ENCODE results near the gene CCDC97. TPM values are rescaled to one million over a fixed set of nuclear protein-coding genes. Genes with fewer than 3 reads are reported as not detected.

CCDC97 gene
- total RNA-seq, 1 donor from 2014 or later: 35.9 TPM

DNA sequence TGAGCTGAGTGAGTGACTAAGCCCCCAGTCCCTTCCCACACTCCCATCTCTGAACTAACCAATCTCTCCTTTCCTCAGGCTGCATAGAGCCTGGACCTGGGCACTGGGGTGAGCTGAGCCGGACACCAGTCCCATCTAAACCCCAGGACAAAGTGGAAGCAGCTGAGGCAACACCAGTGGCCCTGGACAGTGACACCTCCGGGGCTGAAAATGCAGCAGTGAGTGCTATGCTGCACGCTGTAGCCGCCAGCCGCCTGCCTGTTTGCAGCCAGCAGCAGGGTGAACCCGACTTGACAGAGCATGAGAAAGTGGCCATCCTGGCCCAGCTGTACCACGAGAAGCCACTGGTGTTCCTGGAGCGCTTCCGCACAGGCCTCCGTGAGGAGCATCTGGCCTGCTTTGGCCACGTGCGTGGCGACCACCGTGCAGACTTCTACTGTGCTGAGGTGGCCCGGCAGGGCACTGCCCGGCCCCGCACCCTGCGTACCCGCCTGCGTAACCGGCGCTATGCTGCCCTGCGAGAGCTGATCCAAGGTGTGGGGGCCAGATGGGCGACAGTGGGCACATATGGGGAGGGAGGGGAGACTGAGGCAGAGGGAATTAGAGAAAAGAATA, 6.4 kb downstream of the CCDC97 start:
- H3K27ac Mint-ChIP-seq (ENCODE audit: unreplicated experiment): no peak overlapping the region
- H3K36me3 Mint-ChIP-seq (ENCODE audit: unreplicated experiment): peaks cover 38% of the 10 kb centered on the region
- no peaks in the 10 kb centered on the region for H3K27me3 Mint-ChIP-seq (ENCODE audit: unreplicated experiment)
- H3K9me3 Mint-ChIP-seq (ENCODE audit: unreplicated experiment): no peaks in the 10 kb centered on the region
- TF ChIP-seq, protein P1, sequence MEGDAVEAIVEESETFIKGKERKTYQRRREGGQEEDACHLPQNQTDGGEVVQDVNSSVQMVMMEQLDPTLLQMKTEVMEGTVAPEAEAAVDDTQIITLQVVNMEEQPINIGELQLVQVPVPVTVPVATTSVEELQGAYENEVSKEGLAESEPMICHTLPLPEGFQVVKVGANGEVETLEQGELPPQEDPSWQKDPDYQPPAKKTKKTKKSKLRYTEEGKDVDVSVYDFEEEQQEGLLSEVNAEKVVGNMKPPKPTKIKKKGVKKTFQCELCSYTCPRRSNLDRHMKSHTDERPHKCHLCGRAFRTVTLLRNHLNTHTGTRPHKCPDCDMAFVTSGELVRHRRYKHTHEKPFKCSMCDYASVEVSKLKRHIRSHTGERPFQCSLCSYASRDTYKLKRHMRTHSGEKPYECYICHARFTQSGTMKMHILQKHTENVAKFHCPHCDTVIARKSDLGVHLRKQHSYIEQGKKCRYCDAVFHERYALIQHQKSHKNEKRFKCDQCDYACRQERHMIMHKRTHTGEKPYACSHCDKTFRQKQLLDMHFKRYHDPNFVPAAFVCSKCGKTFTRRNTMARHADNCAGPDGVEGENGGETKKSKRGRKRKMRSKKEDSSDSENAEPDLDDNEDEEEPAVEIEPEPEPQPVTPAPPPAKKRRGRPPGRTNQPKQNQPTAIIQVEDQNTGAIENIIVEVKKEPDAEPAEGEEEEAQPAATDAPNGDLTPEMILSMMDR (IDR thresholded peaks at IDR 0.05): no peak
- H3K4me3 Mint-ChIP-seq (ENCODE audit: unreplicated experiment): no peak overlapping the region
- DNase-seq (ENCODE audit: extremely low spot score, unreplicated experiment): no peak
- H3K4me1 Mint-ChIP-seq (ENCODE audit: unreplicated experiment): peaks cover 37% of the 10 kb centered on the region

GRCh38 chr19:41318696-41319499, 8.9 kb downstream of the CCDC97 start:
- TF ChIP-seq, protein P1 (IDR thresholded peaks at IDR 0.05): no peak
- DNase-seq (ENCODE audit: extremely low spot score, unreplicated experiment): no peak
- H3K9me3 Mint-ChIP-seq (ENCODE audit: unreplicated experiment): no peaks in the 10 kb centered on the region
- H3K4me1 Mint-ChIP-seq (ENCODE audit: unreplicated experiment): peaks cover 41% of the 10 kb centered on the region
- no peaks in the 10 kb centered on the region for H3K27me3 Mint-ChIP-seq (ENCODE audit: unreplicated experiment)
- peak overlapping the region; percentile 14 for H3K27ac Mint-ChIP-seq (ENCODE audit: unreplicated experiment)
- H3K36me3 Mint-ChIP-seq (ENCODE audit: unreplicated experiment): peaks cover 33% of the 10 kb centered on the region
- no peak overlapping the region for H3K4me3 Mint-ChIP-seq (ENCODE audit: unreplicated experiment)

GRCh38 chr19:41319500-41320184, 9.7 kb downstream of the CCDC97 start:
- no peaks in the 10 kb centered on the region for H3K9me3 Mint-ChIP-seq (ENCODE audit: unreplicated experiment)
- H3K4me1 Mint-ChIP-seq (ENCODE audit: unreplicated experiment): peaks cover 48% of the 10 kb centered on the region
- H3K27ac Mint-ChIP-seq (ENCODE audit: unreplicated experiment): peak overlapping the region; percentile 47
- H3K27me3 Mint-ChIP-seq (ENCODE audit: unreplicated experiment): no peaks in the 10 kb centered on the region
- TF ChIP-seq, protein P1 (IDR thresholded peaks at IDR 0.05): no peak
- DNase-seq (ENCODE audit: extremely low spot score, unreplicated experiment): no peak
- H3K4me3 Mint-ChIP-seq (ENCODE audit: unreplicated experiment): no peak overlapping the region
- peaks cover 33% of the 10 kb centered on the region for H3K36me3 Mint-ChIP-seq (ENCODE audit: unreplicated experiment)

DNA sequence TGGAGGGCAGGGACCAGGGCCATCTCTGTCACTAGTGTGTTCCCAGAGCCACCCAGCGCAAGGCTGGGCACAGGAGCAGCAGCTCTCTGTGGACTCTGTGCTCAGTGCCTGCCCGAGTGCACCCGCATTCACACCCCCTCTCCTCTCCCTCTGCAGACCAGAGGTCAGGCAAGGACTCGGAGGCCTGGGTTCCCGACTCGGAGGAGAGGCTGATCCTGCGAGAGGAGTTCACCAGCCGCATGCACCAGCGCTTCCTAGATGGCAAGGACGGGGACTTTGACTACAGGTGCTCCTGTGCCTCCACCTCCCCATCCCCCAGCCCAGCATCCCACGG, 10.2 kb downstream of the CCDC97 start:
- Mint-ChIP-seq H3K4me1 (ENCODE audit: unreplicated experiment) (peaks cover 54% of the 10 kb centered on the region), H3K9me3 (ENCODE audit: unreplicated experiment) (no peaks in the 10 kb centered on the region), H3K27me3 (ENCODE audit: unreplicated experiment) (no peaks in the 10 kb centered on the region), H3K27ac (ENCODE audit: unreplicated experiment) (peak overlapping the region; percentile 47), H3K4me3 (ENCODE audit: unreplicated experiment) (no peak overlapping the region), H3K36me3 (ENCODE audit: unreplicated experiment) (peaks cover 33% of the 10 kb centered on the region)
- TF ChIP-seq, protein P1 (IDR thresholded peaks at IDR 0.05): no peak
- DNase-seq (ENCODE audit: extremely low spot score, unreplicated experiment): no peak

GRCh38 chr19:41320568-41320967, 10.6 kb downstream of the CCDC97 start:
- Mint-ChIP-seq H3K36me3 (ENCODE audit: unreplicated experiment) (peaks cover 33% of the 10 kb centered on the region), H3K27me3 (ENCODE audit: unreplicated experiment) (no peaks in the 10 kb centered on the region), H3K4me3 (ENCODE audit: unreplicated experiment) (no peak overlapping the region), H3K27ac (ENCODE audit: unreplicated experiment) (peak overlapping the region; percentile 100), H3K4me1 (ENCODE audit: unreplicated experiment) (peaks cover 58% of the 10 kb centered on the region), H3K9me3 (ENCODE audit: unreplicated experiment) (no peaks in the 10 kb centered on the region)
- DNase-seq (ENCODE audit: extremely low spot score, unreplicated experiment): no peak
- TF ChIP-seq, protein P1 (IDR thresholded peaks at IDR 0.05): no peak

All from osteocyte (in vitro differentiated cells).